ENCODE results near the gene TMEM184C.

Gene TMEM184C

GRCh38 chr4:147617173-147617840 is at the start of gene TMEM184C:
Gene TMEM184C, plus strand, starts transcription at chr4:147617397. Its CDS starts 560 bp downstream, at chr4:147617957.
- DNase-seq, result peak; percentile 97

- no peak for DNase-seq
Observed at GRCh38 chr4:147570616-147571015, 46.6 kb upstream of the TMEM184C start.

GRCh38 chr4:147571036-147571770 is 46.0 kb upstream of the TMEM184C start:
- DNase-seq, result no peak

- no peak for DNase-seq
Observed at GRCh38 chr4:147576084-147576483, 41.1 kb upstream of the TMEM184C start.

GRCh38 chr4:147578051-147578476 is 39.1 kb upstream of the TMEM184C start:
- DNase-seq, result no peak

GRCh38 chr4:147578593-147578992 is 38.6 kb upstream of the TMEM184C start:
- DNase-seq, result no peak

- DNase-seq, result no peak
Observed at GRCh38 chr4:147580396-147580795, 36.8 kb upstream of the TMEM184C start.

- no peak for DNase-seq
Observed at GRCh38 chr4:147581606-147582350, 35.4 kb upstream of the TMEM184C start.

GRCh38 chr4:147582386-147583060 is 34.7 kb upstream of the TMEM184C start:
- DNase-seq, result no peak

GRCh38 chr4:147583876-147584275 is 33.3 kb upstream of the TMEM184C start:
- no peak for DNase-seq

GRCh38 chr4:147586032-147586431 is 31.2 kb upstream of the TMEM184C start:
- DNase-seq, result no peak

- DNase-seq, result no peak
Observed at GRCh38 chr4:147586637-147587036, 30.6 kb upstream of the TMEM184C start.

- no peak for DNase-seq
Observed at GRCh38 chr4:147587041-147587440, 30.2 kb upstream of the TMEM184C start.

GRCh38 chr4:147589586-147589985 is 27.6 kb upstream of the TMEM184C start:
- no peak for DNase-seq

GRCh38 chr4:147590249-147590920 is 26.8 kb upstream of the TMEM184C start:
- peak; percentile 15 for DNase-seq

GRCh38 chr4:147591106-147591505 is 26.1 kb upstream of the TMEM184C start:
- DNase-seq, result no peak

GRCh38 chr4:147594107-147594506 is 23.1 kb upstream of the TMEM184C start:
- DNase-seq, result no peak

GRCh38 chr4:147594578-147594977 is 22.6 kb upstream of the TMEM184C start:
- no peak for DNase-seq

- DNase-seq, result peak; percentile 3
Observed at GRCh38 chr4:147596377-147596776, 20.8 kb upstream of the TMEM184C start.

GRCh38 chr4:147596981-147597380 is 20.2 kb upstream of the TMEM184C start:
- DNase-seq, result peak; percentile 43

GRCh38 chr4:147597561-147597960 is 19.6 kb upstream of the TMEM184C start:
- DNase-seq, result no peak

GRCh38 chr4:147599206-147599605 is 18.0 kb upstream of the TMEM184C start:
- DNase-seq, result no peak

GRCh38 chr4:147599769-147600168 is 17.4 kb upstream of the TMEM184C start:
- DNase-seq, result no peak

Data from COR-L47 (cell line).